CD4-positive, alpha-beta T cell treated with Interleukin-21 for 1 hour (primary cell): Measurements from ENCODE around the gene PTPN6.
A peak's percentile ranks its signal among the peaks of the same experiment; 100 is the strongest.

Source experiments
- DNase-seq: peaks from one replicate; pipeline ENCODE4 v3.0.0-alpha.2; 2020

PTPN6 gene

GRCh38 chr12:6957151-6957701 is 6.1 kb downstream of the PTPN6 start:
- DNase-seq = peak; percentile 72

- DNase-seq = no peak
These were observed 6.8 kb downstream of the PTPN6 start for GRCh38 chr12:6957741-6958608.

- DNase-seq = no peak
These were observed 7.5 kb downstream of the PTPN6 start for GRCh38 chr12:6958609-6959057.

DNA sequence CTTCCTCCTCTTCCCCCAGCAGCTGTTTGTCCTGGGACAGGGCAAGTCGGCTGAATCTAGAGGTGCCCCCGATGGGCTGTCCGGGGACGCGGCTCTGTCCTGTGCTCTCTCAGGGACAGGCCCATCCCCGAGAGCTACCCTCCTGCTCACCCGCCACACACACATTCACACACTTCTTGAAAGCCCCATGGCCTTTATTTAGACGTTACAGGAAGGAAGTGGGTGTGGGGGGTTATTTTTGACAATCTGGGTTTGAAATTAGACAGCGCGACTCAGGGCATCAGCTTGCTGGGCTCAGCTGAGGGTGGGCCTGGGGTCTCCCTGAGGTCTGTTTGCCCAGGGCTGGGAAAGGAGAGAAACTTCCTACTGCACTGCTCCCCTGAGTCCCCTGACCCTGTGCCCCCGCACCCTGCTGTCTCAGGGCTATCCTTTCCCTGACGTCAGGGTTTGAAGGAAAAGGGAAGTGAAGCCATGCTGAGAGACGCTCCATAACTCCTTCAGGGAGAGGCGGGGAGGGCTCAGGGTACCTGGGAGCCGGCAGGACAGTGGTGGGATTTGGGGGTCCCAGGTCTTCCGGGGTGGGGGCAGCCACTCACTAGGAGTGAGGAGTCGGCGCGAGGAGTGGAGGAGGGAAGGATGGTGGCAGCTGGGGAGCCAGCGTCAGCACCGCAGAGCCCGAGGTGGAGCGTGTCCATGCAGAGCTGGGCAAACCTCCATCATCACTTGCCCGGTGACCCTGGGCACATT is 8.1 kb downstream of the PTPN6 start:
- peak; percentile 91 for DNase-seq

DNA sequence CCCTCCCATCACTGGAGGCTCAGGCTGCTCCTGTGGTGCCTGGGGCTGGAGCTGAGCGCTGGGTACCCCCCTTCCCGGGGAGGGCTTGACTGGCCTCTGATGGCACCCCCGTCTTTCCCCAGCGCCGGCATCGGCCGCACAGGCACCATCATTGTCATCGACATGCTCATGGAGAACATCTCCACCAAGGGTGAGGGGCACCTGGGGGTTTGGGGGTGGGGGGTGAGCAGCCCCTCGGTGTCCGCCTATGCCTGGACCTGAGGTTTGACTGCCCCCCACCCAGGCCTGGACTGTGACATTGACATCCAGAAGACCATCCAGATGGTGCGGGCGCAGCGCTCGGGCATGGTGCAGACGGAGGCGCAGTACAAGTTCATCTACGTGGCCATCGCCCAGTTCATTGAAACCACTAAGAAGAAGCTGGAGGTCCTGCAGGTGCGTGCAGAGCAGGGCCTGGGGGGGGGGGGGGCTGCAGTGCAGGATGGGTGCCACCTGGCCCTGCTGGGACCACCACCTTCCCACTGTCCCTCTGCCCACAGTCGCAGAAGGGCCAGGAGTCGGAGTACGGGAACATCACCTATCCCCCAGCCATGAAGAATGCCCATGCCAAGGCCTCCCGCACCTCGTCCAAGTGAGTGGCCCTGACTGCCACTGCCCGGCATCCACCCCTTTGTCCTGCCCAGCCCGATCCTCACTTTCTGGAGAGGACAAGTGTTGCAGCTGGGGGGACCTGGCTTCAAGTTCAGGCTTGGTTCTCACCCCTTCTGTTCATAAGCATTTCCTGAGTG is 8.8 kb downstream of the PTPN6 start:
- no peak for DNase-seq

DNA sequence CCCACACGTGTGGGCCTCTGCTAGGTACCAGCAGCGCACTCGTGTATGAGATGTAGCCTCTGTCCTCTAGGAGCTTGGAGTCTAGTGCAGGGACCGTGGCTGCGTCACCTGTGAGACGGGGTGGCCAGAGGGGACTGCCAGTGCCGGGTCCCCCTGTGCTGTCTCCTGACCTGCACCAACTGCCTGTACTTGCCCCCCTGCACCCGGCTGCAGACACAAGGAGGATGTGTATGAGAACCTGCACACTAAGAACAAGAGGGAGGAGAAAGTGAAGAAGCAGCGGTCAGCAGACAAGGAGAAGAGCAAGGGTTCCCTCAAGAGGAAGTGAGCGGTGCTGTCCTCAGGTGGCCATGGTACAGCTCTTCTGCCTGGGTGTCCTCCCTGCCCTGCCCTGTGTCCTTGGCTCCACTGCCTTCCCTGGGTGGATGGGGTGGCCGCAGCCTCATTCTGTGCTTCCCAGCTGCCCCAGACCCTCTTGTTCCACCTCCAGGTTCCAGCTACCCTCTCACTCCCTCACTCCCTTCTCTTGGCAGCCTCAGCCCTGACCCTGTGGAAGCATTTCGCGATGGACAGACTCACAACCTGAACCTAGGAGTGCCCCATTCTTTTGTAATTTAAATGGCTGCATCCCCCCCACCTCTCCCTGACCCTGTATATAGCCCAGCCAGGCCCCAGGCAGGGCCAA is 9.6 kb downstream of the PTPN6 start:
- peak; percentile 58 for DNase-seq

- DNase-seq = peak; percentile 94
These were observed 10.1 kb downstream of the PTPN6 start for GRCh38 chr12:6961278-6961694.

DNA sequence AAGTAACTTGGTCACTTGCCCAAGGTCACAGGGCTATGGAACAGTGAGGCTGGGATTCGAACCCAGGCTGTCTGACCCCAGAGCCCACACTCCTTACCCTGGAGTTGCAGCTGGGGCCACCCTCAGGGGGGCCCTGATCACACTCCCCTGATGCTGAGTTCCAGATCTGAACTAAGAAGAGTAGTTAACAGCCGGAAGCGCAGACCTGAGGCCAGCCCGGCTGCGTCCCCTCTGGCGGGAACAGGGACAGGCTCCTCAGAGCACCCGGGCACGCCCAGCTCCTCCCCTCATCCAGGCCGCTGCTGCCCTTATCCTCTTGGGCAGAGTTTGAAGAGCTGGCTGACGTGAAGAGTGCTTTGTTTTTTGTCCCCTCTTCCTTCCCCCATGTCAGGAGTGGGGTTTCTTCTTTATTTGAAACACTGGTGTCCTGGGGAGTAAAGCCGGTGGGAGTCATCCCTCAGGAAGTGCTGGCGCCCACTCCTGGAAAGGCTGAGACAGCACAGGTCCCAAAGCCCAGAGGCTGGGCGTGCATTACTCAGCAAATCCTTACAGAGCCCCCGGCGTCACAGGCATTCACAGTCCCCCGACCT is 10.6 kb downstream of the PTPN6 start:
- DNase-seq = peak; percentile 66

- DNase-seq = no peak
These were observed 11.3 kb downstream of the PTPN6 start for GRCh38 chr12:6962285-6963015.

DNA sequence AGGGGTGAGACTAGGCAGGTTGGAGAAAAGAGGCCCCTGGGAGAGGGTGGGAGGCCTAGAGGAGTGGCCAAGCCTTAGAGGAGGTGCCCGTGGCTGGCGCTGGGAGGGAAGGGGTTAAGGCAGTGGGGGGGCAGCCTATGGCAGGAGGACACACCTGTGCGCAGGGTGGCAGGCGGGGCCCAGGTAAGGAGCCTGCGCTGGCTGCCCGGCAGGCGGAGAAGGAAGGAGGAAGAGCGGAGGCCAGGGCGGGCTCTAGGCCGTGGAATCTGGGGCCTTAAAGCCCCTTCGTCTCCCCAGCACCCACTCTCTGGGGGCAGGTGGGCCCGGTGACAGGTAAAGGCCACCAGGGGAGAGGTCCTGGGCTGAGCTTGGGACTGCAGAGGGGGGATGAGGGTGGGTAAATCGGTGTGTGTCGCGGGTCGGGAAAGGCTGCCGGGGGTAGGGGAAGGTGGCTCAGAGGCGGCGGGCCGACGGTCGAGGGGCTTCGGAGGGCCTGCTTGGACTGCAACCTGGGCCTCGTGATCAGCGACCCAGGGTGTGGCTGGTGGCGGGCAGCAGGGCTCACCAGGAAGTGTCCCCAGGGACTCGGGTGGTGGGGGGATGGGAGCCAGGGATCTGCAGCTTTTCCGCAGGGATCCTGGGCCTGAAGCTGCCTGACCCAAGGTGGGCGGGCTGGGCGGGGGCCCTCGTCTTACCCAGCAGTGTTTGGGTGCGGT is 12.0 kb downstream of the PTPN6 start:
- no peak for DNase-seq

DNA sequence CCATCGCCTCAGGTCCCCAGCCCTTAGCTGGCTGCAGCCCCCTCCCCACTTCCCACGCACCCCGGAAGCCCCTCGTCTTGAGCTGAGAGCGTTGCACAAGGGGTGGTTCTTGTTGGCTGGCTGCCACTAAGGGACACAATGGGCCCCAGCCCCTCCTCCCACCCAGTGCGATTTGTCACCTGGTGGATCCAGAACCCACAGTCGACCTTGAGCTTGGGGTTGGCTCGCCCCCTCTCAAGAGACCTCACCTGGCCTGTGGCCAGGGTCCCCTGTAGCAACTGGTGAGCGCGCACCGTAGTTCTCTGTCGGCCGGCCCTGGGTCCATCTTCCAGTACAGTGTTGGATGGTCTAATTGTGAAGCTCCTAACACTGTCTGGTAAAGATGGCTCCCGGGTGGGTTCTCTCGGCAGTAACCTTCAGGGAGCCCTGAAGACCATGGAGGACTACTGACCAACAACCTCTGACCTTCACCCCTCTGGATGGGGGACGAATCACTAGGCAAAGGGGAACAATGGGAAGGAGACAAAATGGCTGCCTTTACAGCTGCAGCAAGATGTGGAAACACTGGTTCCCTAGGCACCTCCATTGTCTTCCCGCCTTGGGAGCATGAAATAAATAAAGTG is 12.7 kb downstream of the PTPN6 start:
- no peak for DNase-seq

GRCh38 chr12:6964605-6965025 is 13.5 kb downstream of the PTPN6 start:
- DNase-seq = no peak

- peak; percentile 93 for DNase-seq
These were observed 14.0 kb downstream of the PTPN6 start for GRCh38 chr12:6965026-6965661.

DNA sequence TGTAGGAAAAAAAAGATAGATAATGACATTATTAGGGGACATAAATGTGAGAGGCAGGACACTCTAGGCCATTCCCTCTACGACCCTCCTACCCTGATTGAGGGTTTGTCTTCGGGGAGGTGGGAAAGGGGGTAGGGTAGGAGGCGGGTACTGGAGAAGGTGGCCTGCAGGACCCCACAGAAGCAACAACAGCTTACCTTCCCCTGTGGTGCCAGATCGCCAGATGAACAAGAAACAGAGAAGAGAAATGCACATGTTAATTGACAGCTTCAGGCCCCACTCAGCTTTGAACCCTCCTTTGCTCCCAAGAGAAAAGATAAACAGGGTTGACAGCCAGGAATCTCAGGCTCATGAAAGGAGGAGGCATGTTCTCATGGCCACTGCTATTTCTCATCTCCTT is 14.6 kb downstream of the PTPN6 start:
- DNase-seq = no peak

- DNase-seq = no peak
These were observed 15.2 kb downstream of the PTPN6 start for GRCh38 chr12:6966351-6966750.

- DNase-seq = no peak
These were observed 16.5 kb downstream of the PTPN6 start for GRCh38 chr12:6967651-6968100.

DNA sequence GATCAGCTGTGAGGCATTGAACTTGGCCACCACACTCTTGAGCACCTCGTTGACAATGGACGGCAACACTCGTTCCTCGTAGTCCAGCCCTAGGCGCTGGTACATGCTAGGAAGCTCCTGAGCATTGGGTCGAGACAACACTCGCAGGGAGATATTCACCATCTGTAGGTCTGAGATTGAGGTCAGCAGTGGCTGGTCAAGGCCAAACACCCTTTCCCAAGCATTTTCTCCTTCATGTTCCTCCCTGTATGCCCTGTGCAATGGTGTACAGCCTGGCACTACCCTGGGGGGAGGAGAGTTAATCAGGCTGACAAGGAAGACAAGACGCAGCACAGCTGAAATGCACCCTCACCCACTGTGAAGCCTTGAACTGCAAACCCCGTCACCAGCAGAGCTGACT is 17.3 kb downstream of the PTPN6 start:
- no peak for DNase-seq

DNA sequence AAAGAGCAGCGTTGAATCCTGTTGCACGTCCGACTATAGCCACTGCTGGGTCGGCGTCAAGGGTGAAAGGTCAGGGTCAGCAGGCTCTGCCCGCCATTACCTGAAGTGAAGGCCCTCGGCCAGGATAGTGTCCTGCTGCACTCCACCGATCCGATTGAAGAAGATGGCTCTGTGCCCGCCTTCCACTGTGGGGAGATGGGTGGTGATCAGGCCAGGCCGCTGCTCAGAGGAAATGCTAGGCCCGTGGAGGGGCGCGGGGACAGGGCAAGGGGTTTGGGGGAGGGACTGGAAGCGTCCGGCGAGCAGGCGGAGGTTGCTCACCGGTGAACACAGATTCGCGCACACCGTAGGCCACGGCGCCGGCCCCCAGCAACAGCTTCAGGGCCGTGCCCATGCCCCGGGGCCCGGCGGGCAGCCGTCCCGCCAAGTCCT is 19.0 kb downstream of the PTPN6 start:
- DNase-seq = peak; percentile 34

DNA sequence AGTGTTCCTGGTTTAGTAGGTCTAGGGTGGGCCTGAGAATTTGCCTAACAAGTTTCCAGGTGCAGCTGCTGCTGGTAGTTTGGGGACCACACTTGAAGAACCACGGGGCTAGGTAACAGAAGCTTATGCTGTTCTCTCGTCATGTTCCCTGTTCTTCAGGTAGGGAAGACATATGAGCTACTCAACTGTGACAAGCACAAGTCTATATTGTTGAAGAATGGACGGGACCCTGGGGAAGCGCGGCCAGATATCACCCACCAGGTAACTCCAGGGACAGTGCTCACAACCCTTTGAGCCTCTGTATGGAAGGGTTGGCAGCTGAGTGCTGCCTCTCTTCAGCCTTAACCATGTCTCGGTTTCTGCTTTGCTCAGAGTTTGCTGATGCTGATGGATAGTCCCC is 23.0 kb downstream of the PTPN6 start:
- DNase-seq = no peak
